GM12892 (cell line): ENCODE results near the gene NWD2.
"Not testable (repeated sequence)": the region's sequence is repeated elsewhere in the genome, so short reads cannot be mapped to it uniquely, and the experiment has no call there.

Source experiments
- POLR2A ChIP-seq: IDR thresholded peaks from 2 replicates; pipeline ENCODE4 v1.6.1; 2011; ENCODE audit warnings: low read depth, low read length, control low read depth
- POLR2AphosphoS5 ChIP-seq: IDR thresholded peaks from 2 replicates; pipeline ENCODE4 v1.6.1; 2011; ENCODE audit warnings: low read depth, low read length, control low read depth

DNA sequence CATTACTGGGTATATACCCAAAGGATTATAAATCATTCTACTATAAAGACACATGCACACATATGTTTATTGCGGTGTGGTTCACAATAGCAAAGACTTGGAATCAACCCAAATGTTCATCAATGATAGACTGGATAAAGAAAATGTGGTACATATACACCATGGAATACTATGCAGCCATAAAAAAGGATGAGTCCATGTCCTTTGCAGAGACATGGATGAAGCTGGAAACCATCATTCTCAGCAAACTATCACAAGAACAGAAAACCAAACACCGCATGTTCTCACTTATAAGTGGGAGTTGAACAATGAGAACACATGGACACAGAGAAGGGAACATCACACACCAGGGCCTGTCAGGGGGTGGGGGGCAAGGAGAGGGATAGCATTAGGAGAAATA is 169.1 kb downstream of the NWD2 start:
- not testable (repeated sequence) for TF ChIP-seq POLR2AphosphoS5, POLR2A
